NT2/D1 (cell line): ENCODE measurements around the gene ADGRA3.

Experiments used
- YY1 ChIP-seq: IDR thresholded peaks from 2 replicates; pipeline ENCODE4 v1.6.1; 2011; ENCODE audit not compliant: insufficient read length, insufficient read depth
- ZNF274 ChIP-seq: IDR thresholded peaks from 2 replicates; pipeline ENCODE4 v1.6.1; 2011; ENCODE audit warnings: mild to moderate bottlenecking, low read depth, low read length

- TF ChIP-seq ZNF274 (no peak), YY1 (no peak)
Measured at GRCh38 chr4:22496165-22496813, 19.6 kb downstream of the ADGRA3 start.
